K562 (cell line): ENCODE data around the gene MACROD2. TPM values are rescaled to one million over a fixed set of nuclear protein-coding genes. Genes with fewer than 3 reads are reported as not detected.

Experiments used
- ATAC-seq: fragments of 200-7000 bp; cut with Tn5 transposase; 3 replicates; pipeline ENCODE4 v1.9.1; 2020; ENCODE audit warnings: moderate library complexity
- BruUV-seq: library from RNA; stranded (reverse); fragments of 400-500 nt; replicated peaks from 2 replicates; lab custom pipeline; 2021; lab: Mats Ljungman, UMichigan
- CTCF ChIA-PET: fragments of 300-600 bp; formaldehyde crosslinking; extraction: SDS; loops from one replicate; lab custom pipeline; 2021; ENCODE audit warnings: low intra/inter-chr PET ratio; lab: Yijun Ruan, JAX
- POLR2A ChIA-PET: fragments of 300-600, 350-650 bp; sonication (Branson Sonifier 250); formaldehyde crosslinking; extraction: SDS; loops from one replicate; lab custom pipeline; 2021; ENCODE audit warnings: antibody characterized with exemption, inconsistent platforms; lab: Yijun Ruan, JAX
- DNase-seq, 4 experiments: peaks; one replicate each; pipeline versions ENCODE4 v3.0.0 to v3.0.0-alpha.2; 2011 to 2018; ENCODE audit warnings: low spot score in 3 of 4, mixed read lengths in 3 of 4; ENCODE audit errors: extremely low read depth in 1 of 4
- FAIRE-seq: peaks from 2 replicates; lab custom pipeline; 2011; peaks lifted over from hg19 to GRCh38; lab: Jason Lieb, UNC
- H2AFZ ChIP-seq: 2 replicates; pipeline ENCODE4 v1.6.0; 2011; ENCODE audit warnings: low read depth, low read length, control low read depth, inconsistent platforms
- H3K27ac ChIP-seq: fragments of 200-600 bp; 3 replicates; pipeline ENCODE4 v1.8.0; 2011; ENCODE audit warnings: low read depth, mild to moderate bottlenecking, control low read depth, inconsistent platforms, low read length, moderate library complexity, mixed read lengths; ENCODE audit errors: extremely low read depth
- H3K27me3 ChIP-seq, 2 experiments: fragments of 300-600 bp in 1 of 2; 2 replicates in 1 of 2; 3 replicates in 1 of 2; pipeline versions ENCODE4 v1.6.0 to v1.8.0; 2011; ENCODE audit warnings: inconsistent platforms in 2 of 2, low read length in 2 of 2, mild to moderate bottlenecking in 1 of 2, mixed read lengths in 1 of 2, moderate library complexity in 1 of 2; ENCODE audit not compliant: control insufficient read depth in 2 of 2, insufficient read depth in 2 of 2
- H3K36me3 ChIP-seq: fragments of 300-600 bp; 3 replicates; pipeline ENCODE4 v1.8.0; 2011; ENCODE audit warnings: mild to moderate bottlenecking, low read length, inconsistent platforms; ENCODE audit not compliant: control insufficient read depth, insufficient read depth
- H3K4me1 ChIP-seq, 2 experiments: fragments of 200-600 bp in 1 of 2; replicated peaks in 1 of 2; 2 replicates in 1 of 2; 3 replicates in 1 of 2; pipeline versions ENCODE4 v1.5.1 to v1.8.0; 2011; ENCODE audit warnings: inconsistent platforms in 2 of 2, low read length in 2 of 2, mild to moderate bottlenecking in 1 of 2, mixed read lengths in 1 of 2, moderate library complexity in 1 of 2; ENCODE audit not compliant: control insufficient read depth in 2 of 2, insufficient read depth in 2 of 2
- H3K4me2 ChIP-seq: 2 replicates; pipeline ENCODE4 v1.6.1; 2011; ENCODE audit warnings: low read length, control low read depth, inconsistent platforms, mixed read lengths; ENCODE audit not compliant: insufficient read depth
- H3K4me3 ChIP-seq: fragments of 200-600 bp; sonication (generic), shearing (Covaris generic); 2 replicates; pipeline ENCODE4 v1.5.1; 2016; ENCODE audit warnings: control low read depth, inconsistent platforms
- H3K79me2 ChIP-seq: fragments of 200-600 bp; 3 replicates; pipeline ENCODE4 v1.8.0; 2011; ENCODE audit warnings: low read length, inconsistent platforms; ENCODE audit not compliant: control insufficient read depth, insufficient read depth
- H3K9ac ChIP-seq, 2 experiments: 2 replicates each; pipeline versions ENCODE4 v1.6.0 to v1.6.1; 2011; ENCODE audit warnings: low read depth in 2 of 2, low read length in 2 of 2, control low read depth in 1 of 2, inconsistent platforms in 1 of 2, mild to moderate bottlenecking in 1 of 2, mixed read lengths in 1 of 2; ENCODE audit not compliant: insufficient read depth in 1 of 2
- H3K9me1 ChIP-seq: one replicate; pipeline ENCODE4 v1.6.0; 2011; ENCODE audit warnings: inconsistent platforms, mild to moderate bottlenecking, low read length, moderate library complexity; ENCODE audit not compliant: control insufficient read depth, insufficient read depth
- H3K9me3 ChIP-seq: replicated peaks from 2 replicates; pipeline ENCODE4 v1.5.1; 2011; ENCODE audit warnings: low read depth, low read length, inconsistent platforms; ENCODE audit not compliant: control insufficient read depth, insufficient read depth
- H4K20me1 ChIP-seq: replicated peaks from 2 replicates; pipeline ENCODE4 v1.6.1; 2011; ENCODE audit warnings: low read length, inconsistent platforms, mixed read lengths; ENCODE audit not compliant: control insufficient read depth, insufficient read depth
- CCNT2 ChIP-seq: IDR thresholded peaks from 2 replicates; pipeline ENCODE4 v1.6.1; 2011; ENCODE audit warnings: borderline replicate concordance, low read depth, mild to moderate bottlenecking, moderate library complexity, mixed read lengths, low read length; ENCODE audit not compliant: insufficient read length; ENCODE audit errors: extremely low read depth
- E2F6 ChIP-seq, 2 experiments: IDR thresholded peaks; 2 replicates each; pipeline ENCODE4 v1.6.1; 2011; ENCODE audit warnings: borderline replicate concordance in 1 of 2, control low read depth in 1 of 2, low read depth in 1 of 2, low read length in 1 of 2, mild to moderate bottlenecking in 1 of 2, mixed read lengths in 1 of 2, moderate library complexity in 1 of 2; ENCODE audit not compliant: insufficient read depth in 1 of 2, insufficient read length in 1 of 2, poor library complexity in 1 of 2, severe bottlenecking in 1 of 2; ENCODE audit errors: extremely low read depth in 1 of 2
- EP400 ChIP-seq: fragments of 450-650 bp; IDR thresholded peaks from 2 replicates; pipeline ENCODE4 v1.6.1; 2017; ENCODE audit warnings: antibody characterized with exemption, mild to moderate bottlenecking, moderate library complexity
- PHTF2 ChIP-seq: fragments of 250-450 bp; sonication (Bioruptor Pico); IDR thresholded peaks from 2 replicates; pipeline ENCODE4 v1.5.0; 2021; ENCODE audit warnings: mild to moderate bottlenecking
- TBP ChIP-seq: optimal IDR thresholded peaks from 2 replicates; pipeline ENCODE3; 2011; ENCODE audit warnings: low read depth, low read length, improper control_type of control experiment
- ZNF444 ChIP-seq: fragments of 250-450 bp; sonication (Bioruptor Pico); IDR thresholded peaks from 2 replicates; pipeline ENCODE4 v1.4.0; 2020; ENCODE audit warnings: mild to moderate bottlenecking, moderate library complexity
- ZNF583 ChIP-seq: fragments of 250-450 bp; sonication (Bioruptor Pico); IDR thresholded peaks from 2 replicates; pipeline ENCODE4 v1.4.0; 2020
- ZNF76 ChIP-seq: fragments of 250-450 bp; sonication (Bioruptor Pico); IDR thresholded peaks from 2 replicates; pipeline ENCODE4 v1.4.0; 2020; ENCODE audit warnings: mild to moderate bottlenecking, moderate library complexity, borderline replicate concordance
- WGBS: fragments of 100-300 bp; shearing (Covaris generic); methylation state at CpG from one replicate; pipeline ENCODE4 v1.1.6; 2016; ENCODE audit warnings: low coverage, mixed read lengths; ENCODE audit not compliant: insufficient coverage; ENCODE audit errors: missing lambda C conversion rate; 5-methylcytosine and 5-hydroxymethylcytosine counted together
- in situ Hi-C: fragments of 300-500 bp; cut with MboI; formaldehyde crosslinking; loops from 4 replicates; pipeline ENCODE4 v1.15.0; 2018; ENCODE audit warnings: inconsistent platforms, mixed read lengths
- intact Hi-C: fragments of 100-400 bp; cut with micrococcal nuclease; formaldehyde crosslinking; loops from 2 replicates; pipeline ENCODE4 v1.14.2; 2022
- polyA plus RNA-seq, 8 experiments: library from polyadenylated mRNA; depleted of rRNA in 4 of 8; stranded (reverse) in 5 of 8; unstranded in 3 of 8; fragments of >200 nt; fragmentation: Nextera tagmentation in 2 of 8; fragmentation: Illumina TruSeq in 1 of 8; extraction: Ambion mirVana in 2 of 8; extraction: Trizol in 1 of 8; gene quantifications; 2 replicates each; pipeline versions ENCODE4 v1.2.1 to v1.2.3, GENCODE V29; 2011 to 2014; ENCODE audit warnings: inconsistent platforms in 1 of 8, missing spikeins in 1 of 8
- total RNA-seq, 7 experiments: library from RNA; depleted of rRNA in 6 of 7; stranded (reverse); fragments of >200 nt in 6 of 7; fragmentation: Illumina TruSeq in 2 of 7; extraction: Trizol in 2 of 7; gene quantifications; 2 replicates each; pipeline versions ENCODE4 v1.2.1 to v1.2.3, GENCODE V29; 2011 to 2021; ENCODE audit warnings: low replicate concordance in 1 of 7
- TF ChIP-seq, protein P1 (sequence below), 2 experiments: fragments of 450-650 bp; IDR thresholded peaks; 2 replicates each; pipeline ENCODE4 v1.6.1; 2016; ENCODE audit warnings: mild to moderate bottlenecking in 2 of 2, borderline replicate concordance in 1 of 2, low read depth in 1 of 2, moderate library complexity in 1 of 2

Gene MACROD2
- total and polyA plus RNA-seq, 9 of the 15 experiments (the other 6 are each of a cell fraction or from before 2014, with no cell fraction given), result not detected

DNA sequence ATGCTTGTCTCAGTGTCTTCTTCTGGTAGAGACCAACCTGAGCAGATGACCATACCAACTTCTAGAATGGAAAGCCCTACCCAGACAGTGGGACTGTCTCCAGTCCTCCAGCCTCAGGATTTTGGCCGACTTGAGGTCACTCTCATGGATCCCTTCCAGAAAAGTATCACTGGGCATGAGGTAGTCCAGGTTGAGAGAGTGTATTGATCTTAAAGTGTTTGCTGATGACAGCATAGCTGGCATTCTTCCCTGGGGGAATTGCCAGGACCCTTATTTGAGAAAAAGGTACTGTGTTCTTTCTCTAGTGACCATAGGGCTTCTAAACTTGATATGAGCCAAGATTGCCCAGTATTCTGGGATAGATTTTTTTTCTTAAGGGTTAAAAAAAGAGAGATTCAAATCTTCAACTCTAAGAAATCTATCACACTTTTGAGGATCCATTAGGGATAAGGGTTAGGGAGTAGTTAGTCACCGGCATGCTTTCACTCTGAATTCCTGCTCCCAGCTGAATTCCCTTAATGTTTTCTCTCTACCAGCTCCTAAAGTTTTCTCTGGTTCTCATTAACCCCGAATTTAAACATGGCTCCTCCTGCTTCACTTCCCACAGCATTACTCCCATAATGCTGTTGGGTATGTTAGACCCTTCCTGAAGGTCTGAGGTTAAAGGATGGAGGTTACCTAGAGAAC is 415.7 kb downstream of the MACROD2 start:
- intact Hi-C loops, result no loop called here
- Histone ChIP-seq H3K9me3 (no peaks in the 10 kb centered on the region), H3K9me1 (no peaks in the 10 kb centered on the region), H3K4me3 (no peak overlapping the region), H3K4me1 (no peaks in the 10 kb centered on the region), H3K4me2 (no peak overlapping the region), H3K27ac (no peak overlapping the region), H3K27me3 (no peaks in the 10 kb centered on the region), H3K36me3 (no peaks in the 10 kb centered on the region), H2AFZ (no peak overlapping the region), H4K20me1 (no peaks in the 10 kb centered on the region), H3K9ac (no peak overlapping the region), H3K79me2 (no peaks in the 10 kb centered on the region)
- DNase-seq (no peak), FAIRE-seq (no peak), ATAC-seq (no peak)
- ChIA-PET POLR2A (no interaction called here), CTCF (no interaction called here)
- no TSS peak for BruUV-seq
- in situ Hi-C loops, result no loop called here
- WGBS, result 0% methylated on average over 3 of the region's 3 CpGs
- no peak for TF ChIP-seq ZNF76 (CRISPR knock-in tag)
- TF ChIP-seq ZNF444 (CRISPR knock-in tag), result no peak
- no peak for TF ChIP-seq EP400
- no peak for TF ChIP-seq ZNF583 (CRISPR knock-in tag)
- TF ChIP-seq CCNT2, result no peak
- TF ChIP-seq, protein P1, sequence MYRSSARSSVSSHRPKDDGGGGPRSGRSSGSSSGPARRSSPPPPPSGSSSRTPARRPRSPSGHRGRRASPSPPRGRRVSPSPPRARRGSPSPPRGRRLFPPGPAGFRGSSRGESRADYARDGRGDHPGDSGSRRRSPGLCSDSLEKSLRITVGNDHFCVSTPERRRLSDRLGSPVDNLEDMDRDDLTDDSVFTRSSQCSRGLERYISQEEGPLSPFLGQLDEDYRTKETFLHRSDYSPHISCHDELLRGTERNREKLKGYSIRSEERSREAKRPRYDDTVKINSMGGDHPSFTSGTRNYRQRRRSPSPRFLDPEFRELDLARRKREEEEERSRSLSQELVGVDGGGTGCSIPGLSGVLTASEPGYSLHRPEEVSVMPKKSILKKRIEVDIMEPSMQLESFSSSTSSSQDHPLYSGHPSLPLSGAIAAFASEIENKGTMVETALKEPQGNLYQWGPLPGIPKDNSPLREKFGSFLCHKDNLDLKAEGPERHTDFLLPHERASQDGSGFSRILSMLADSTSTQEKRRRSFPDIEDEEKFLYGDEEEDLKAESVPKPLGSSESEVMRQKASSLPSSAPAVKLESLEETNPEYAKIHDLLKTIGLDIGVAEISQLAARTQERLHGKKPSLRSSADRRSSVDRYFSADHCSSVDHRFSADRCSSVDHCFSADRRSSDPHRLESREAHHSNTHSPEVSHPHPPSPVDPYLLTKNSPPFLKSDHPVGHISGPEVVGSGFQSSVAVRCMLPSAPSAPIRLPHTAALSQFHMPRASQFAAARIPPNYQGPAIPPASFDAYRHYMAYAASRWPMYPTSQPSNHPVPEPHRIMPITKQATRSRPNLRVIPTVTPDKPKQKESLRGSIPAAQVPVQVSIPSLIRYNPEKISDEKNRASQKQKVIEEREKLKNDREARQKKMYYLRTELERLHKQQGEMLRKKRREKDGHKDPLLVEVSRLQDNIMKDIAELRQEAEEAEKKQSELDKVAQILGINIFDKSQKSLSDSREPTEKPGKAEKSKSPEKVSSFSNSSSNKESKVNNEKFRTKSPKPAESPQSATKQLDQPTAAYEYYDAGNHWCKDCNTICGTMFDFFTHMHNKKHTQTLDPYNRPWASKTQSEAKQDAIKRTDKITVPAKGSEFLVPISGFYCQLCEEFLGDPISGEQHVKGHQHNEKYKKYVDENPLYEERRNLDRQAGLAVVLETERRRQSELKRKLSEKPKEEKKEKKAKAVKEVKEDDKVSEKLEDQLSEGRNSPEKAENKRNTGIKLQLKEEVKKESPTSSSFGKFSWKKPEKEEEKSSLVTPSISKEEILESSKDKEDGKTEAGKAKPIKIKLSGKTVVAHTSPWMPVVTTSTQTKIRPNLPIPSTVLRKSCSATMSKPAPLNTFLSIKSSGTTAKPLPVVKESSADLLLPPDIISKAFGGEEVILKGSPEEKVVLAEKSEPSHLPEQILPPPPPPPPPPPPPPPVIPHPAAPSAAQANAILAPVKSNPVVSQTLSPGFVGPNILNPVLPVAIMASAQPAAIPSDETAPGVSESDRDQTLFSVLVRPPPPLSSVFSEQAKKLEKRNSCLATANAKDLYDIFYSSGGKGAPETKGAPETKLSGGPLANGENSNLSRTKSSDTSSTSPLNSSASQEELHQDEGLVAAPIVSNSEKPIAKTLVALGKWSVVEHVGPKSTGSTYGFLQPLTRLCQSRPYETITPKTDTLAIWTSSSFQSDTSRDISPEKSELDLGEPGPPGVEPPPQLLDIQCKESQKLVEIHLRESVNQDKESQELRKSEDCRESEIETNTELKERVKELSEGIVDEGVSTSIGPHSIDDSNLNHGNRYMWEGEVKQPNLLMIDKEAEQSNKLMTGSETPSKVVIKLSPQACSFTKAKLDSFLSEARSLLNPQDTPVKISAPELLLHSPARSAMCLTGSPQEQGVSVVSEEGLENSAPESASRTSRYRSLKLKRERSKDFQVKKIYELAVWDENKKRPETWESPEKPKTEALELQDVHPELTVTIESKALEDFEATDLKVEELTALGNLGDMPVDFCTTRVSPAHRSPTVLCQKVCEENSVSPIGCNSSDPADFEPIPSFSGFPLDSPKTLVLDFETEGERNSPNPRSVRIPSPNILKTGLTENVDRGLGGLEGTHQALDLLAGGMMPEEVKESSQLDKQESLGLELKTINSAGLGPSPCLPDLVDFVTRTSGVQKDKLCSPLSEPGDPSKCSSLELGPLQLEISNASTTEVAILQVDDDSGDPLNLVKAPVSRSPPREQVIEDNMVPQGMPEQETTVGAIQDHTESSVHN (IDR thresholded peaks at IDR 0.05; ENCODE audit: borderline replicate concordance in 1 of 2, low read depth in 1 of 2), result no peak
- no peak for TF ChIP-seq E2F6 (IDR thresholded peaks at IDR 0.05; ENCODE audit: borderline replicate concordance in 1 of 2, extremely low read depth in 1 of 2, insufficient read depth in 1 of 2, insufficient read length in 1 of 2, low read depth in 1 of 2, low read length in 1 of 2, poor library complexity in 1 of 2, severe bottlenecking in 1 of 2)
- no peak for TF ChIP-seq PHTF2
- TF ChIP-seq TBP, result no peak
